Right hindlimb (tissue), 1 donor: ENCODE measurements around the gene PCNA.
A peak's percentile ranks its signal among the peaks of the same experiment; 100 is the strongest.
"Not testable (repeated sequence)": the region's sequence is repeated elsewhere in the genome, so short reads cannot be mapped to it uniquely, and the experiment has no call there.

Source experiments
- DNase-seq: peaks from one replicate; pipeline ENCODE4 v3.0.0-alpha.2; 2018

Gene PCNA

DNA sequence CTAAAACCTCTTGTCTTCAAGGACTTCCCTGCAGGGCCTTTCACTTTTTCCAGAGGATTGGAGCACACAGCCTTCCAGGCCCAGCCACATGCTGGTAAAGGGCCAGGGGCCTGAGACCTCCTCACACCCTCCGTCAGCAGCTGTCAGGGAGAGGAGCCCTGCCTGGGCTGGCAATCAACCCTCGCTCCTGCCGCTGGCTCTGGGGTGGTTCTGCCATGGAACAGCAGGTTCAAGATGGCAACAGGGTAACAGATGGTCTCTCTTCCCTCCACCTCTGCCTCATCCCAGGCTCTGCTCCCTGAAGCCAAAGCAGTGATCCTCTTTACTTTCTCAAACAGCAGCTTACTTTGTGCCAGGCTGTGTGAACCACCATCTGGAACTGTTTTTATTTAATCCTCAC lies 23.8 kb downstream of the PCNA start:
- no peak for DNase-seq

DNA sequence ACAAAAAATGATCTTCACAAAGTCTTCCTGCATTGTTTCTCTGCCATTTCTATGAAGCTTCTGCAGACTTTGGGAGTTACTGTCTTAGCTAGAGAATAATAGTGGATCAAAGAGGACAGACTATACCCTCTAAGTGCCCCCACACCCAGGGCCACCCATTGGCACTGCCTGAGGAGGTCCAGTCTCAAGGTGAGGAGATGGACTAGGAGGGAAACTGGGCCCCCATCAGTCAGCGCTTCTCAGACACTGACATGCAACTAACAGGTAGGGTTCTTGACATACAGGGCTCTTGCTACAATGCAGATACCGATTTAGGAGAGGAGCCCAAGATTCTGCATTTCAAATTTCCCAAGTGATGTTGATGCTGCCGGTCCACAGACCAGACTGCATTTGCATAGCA lies 24.3 kb downstream of the PCNA start:
- DNase-seq: no peak

DNA sequence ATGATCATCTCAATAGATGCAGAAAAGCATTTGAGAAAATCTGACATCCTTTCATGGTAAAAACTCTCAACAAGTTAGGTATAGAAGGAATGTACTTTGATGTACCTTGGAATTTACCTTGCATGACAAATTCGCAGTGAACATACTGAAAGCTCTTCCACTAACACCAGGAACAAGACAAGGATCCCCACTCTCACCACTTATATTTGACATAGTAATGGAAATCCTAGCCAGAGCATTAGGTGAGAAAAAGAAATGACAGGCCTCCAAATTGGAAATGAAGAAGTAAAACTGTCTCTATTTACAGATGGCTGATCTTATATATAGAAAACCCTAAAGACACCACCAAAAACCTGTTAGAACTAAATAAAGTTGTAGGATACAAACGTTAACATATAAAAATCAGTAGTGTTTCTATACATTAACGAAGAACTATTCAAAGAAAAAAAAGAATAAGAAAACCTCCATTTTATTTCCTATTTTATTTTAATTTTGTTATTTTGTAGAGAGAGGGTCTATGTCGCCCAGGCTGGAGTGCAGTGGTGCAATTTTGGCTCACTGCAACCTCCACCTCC lies 26.9 kb downstream of the PCNA start:
- DNase-seq: no peak

DNA sequence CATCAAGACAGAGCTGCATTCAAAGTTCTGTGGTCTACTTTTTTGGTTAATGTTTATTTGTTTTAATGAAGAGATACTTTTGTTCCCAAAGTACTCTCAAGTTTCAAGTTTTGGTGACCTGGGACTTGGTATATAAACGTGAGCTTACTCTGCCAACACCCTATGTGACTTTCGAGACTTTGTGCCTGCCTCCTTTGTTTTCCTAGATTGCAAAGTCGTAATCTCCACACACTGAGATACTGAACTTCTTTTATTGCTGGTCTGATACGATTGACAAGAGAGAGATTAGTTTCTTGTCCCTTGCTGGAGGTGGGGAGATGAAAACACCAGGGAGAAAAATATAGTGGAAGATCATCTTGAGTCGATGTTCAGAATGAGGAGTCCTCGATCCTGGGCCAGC lies 27.9 kb downstream of the PCNA start:
- DNase-seq: no peak

DNA sequence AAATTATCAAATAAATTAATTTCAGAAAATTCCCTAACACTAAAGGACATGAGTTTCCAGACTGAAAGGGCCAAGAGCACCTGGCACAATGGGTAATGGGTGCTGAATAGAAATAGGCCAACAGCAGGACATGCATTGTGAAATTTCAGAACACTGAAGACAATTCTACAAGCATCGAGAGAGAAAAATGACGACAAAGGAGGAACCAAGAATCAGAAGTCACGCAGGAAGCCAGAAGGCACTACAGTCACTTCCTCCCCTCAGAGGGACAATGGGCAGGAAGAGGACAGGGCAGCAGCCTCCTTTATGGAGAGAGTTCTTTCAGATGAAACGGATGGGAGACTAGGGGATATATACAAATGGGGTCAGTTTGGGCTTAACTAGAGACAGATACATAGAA lies 29.6 kb downstream of the PCNA start:
- no peak for DNase-seq

DNA sequence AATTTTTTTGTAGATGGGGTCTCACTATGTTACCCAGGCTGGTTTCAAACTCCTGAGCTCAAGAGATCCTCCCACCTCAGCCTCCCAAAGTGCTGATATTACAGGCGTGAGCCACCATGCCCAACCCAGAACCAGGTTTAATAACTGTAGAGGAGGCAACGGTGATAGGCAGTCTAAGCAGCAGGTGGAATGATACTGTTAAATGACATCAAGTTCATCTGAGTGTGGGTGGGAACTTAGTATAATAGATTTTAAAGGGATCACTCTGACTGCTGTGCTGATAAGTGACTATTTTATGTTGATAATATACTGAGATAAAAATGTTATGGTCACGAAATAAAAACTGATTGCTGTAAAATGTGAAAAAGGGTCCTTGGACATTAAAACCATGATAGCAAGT lies 31.1 kb downstream of the PCNA start:
- DNase-seq: no peak

DNA sequence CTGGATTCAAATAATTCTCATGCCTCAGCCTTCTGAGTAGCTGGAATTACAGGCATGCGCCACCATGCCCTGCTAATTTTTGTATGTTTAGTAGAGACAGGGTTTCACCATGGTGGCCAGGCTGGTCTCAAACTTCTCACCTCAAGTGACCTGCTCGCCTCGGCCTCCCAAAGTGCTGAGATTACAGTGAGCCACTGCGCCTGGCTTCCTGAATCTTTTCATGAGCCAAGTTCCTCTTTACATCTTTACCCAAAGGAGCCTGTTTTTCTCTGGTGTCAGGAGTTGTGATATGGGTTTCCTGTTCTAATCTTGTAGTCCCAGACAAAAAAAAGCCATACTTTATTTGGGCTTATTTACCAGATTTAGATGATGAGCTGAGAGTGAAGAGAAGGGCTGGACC lies 34.4 kb downstream of the PCNA start:
- DNase-seq: no peak

DNA sequence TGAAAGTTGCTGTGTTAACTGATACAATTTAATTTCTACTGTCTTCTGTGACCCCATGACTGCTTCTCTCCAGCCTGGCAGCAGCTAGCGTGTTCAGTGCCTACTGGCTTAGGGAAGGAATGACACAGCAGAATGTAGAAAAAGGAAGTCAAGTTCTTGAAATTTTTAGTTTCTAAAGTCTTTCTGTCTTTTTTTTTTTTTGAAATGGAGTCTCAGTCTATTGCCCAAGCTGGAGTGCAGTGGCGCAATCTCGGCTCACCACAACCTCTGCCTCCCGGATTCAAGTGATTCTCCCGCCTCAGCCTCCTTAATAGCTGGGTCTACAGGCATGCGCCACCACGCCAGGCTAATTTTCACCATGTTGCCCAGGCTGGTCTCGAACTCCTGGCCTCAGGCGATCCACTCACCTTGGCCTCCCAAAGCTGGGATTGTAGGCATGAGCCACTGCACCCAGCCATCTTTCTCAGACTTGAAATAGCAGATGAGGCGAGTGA lies 39.3 kb downstream of the PCNA start:
- DNase-seq: no peak

DNA sequence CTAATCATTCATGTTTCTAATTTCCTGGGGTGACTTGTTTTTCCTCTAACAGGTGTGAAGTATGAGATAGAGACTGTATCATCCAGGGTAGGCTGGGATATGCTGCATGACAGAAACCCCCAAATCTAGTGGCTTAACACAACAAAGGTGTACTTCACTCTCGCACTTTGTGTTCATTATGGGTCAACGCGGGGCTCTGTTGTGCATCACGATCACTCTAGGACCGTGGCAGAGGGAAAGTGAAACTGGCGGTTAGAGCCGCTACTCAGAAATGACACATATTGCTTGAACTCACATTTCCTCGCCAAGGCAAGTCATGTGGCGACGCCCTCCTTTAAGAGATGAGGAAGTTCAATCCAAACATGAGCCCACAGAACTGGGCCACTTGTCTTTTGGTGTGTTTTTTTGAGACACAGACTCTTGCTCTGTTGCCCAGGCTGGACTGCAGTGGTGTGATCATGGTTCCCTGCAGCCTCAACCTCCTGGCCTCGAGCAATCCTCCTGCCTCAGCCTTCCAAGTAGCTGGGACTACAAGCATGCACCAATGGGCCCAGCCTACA lies 41.3 kb downstream of the PCNA start:
- DNase-seq: no peak

DNA sequence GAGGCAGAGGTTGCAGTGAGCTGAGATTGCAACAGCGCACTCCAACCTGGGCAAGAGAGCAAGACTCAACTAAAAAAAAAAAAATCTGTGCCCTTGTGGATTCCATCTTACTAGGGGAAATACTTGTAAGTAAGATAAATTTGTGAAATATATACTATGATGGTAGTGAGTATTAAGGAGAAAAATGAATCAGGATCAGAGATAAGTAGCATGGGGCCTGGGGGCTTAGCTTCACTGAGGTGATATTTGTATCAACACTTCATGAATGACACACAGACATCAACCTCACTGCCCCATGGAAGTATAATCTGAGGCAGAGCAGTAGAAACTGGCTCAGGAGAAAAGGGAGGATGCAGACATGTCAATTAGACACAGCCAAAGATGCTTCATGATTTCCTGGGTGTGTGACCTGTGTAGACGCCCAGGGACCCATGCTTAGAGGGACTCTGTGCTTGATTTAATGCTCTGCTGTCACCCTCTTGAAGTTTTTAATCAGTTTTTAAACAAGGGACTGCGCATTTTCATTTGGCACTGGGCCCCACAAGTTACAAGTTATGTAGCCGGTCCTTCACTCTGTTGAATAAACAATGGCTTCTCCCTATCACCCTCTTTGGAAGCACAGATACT lies 41.9 kb downstream of the PCNA start:
- no peak for DNase-seq

DNA sequence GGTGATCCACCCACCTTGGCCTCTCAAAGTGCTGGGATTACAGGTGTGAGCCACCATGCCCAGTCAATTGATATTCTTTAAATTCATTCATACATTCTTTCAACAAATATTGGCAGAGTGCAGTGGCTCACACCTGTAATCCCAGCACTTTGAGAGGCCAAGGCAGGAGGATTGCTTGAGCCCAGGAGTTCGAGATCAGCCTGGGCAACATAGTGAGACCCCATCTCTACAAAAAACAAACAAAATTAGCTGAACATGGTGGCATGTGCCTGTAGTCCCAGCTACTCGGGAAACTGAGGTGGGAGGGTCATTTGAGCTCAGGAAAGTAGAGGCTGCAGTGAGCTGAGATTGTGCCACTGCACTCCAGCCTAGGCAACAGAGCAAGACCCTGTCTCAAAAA lies 42.8 kb downstream of the PCNA start:
- DNase-seq: not testable (repeated sequence)

DNA sequence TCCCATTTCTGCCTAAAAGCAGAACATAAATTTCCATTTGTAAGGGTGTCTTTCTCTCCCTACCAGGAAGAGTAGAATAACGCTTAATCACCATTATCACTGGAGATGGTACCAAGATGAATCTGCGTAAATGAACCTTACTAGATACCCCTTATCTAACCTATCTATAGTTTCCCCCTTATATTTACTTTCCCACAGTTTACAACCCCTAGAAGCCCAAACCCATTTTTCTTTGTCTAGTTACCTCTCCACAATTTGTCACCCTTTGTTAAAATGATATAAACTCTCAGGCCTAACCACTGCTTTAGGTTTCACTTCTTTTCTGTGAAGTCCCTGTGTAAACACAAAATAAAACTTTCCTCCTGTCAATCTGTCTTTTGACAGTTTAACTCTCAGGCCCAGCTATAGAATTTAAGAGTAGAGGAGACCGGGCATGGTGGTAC lies 45.5 kb downstream of the PCNA start:
- no peak for DNase-seq

DNA sequence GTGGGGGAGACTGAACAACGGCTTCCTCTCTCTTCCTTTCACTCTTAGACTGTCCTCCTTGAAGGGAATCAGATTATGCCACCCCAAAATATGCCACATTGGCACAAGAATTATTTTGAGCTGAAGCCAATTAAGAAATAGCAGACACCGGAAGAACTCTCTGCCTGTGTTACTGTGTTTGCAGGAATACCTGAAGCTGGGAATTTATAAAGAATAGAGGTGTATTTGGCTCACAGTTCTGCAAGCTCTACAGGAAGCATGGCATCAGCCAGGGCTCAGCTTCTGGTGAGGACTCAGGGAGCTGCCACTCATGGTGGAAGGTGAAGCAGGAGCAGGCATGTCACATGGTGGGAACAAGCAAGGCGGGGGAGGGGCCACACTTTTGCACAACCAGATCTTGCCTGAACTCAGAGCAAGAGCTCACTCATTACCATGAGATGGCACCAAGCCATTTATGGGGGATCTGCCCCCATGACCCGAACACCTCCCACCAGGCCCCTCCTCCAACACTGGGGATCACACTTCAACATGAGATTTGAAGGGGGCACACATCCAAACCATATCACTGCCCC lies 46.0 kb downstream of the PCNA start:
- no peak for DNase-seq

DNA sequence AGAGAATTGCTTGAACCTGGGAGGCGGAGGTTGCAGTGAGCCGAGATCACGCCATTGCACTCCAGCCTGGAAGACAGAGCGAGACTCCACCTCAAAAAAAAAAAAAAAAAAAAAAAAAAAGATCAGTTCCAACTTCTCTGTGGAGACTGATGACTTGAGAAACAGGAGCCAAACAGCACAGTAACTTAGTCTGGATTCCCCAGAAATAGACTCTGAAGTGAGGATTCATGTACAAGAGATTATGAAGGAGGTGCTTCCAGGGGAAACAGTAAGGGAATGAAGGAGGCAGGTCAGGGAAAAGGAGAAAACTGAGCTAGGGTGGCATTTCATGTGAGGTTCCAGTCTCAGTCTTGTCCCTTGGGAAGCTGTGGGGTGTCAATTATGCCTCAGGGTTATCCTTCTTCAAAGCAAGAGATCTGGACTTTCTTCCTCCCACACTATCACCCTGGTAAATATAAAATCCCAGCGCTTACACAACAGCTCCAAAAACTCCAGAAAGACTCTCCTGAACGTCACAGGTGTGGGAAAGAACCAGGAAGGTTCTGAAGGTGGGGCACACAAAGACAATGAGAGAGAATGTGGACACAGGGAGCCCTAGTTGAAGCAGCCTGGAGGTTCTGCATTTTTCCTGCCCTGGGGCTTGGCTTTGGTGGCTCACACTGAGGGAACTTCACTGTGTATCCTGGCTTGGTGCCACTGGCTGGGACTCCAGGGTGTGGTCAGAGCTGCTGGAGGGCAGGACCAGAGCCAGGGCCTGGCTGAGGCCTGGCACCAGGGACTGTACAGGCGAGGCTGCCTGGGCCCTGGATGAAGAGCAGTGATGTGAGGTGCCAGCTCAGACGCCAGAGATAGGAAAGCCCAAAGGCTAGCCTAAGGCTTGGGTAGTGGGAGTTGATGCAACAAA lies 46.8 kb downstream of the PCNA start:
- peak; percentile 74 for DNase-seq

DNA sequence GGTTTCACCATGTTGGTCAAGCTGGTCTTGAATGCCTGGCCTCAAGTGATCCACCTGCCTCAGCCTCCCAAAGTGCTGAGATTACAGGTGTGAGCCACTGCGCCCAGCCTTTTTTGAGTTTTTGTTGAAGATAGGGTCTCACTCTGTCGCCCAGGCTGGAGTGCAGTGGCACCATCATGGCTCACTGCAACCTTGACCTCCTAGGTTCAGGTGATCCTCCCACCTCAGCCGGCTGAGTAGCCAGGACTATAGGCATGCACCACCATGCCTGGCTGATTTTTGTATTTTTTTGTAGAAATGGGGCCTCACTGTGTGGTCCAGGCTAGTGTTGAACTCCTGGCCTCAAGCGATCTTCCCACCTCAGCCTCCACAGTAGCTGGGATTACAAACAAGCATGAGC lies 47.8 kb downstream of the PCNA start:
- not testable (repeated sequence) for DNase-seq

DNA sequence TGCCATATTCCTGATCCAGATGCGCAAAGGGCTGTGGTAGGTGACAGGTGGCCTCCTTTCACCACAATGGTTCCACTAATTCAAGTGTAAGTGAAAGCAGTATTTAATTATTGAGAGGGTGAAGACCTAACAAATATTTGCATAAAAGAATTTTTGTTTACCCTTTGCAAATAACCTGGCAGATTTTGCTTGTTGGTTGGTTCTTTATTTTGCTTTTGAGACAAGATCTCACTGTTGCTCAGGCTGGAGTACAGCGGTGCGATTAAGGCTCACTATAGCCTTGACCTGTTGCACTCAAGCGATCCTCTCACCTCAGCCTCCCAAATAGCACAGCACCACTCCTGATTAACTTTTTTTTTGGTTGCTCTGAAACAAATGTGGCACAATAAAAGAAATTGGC lies 49.2 kb downstream of the PCNA start:
- no peak for DNase-seq

DNA sequence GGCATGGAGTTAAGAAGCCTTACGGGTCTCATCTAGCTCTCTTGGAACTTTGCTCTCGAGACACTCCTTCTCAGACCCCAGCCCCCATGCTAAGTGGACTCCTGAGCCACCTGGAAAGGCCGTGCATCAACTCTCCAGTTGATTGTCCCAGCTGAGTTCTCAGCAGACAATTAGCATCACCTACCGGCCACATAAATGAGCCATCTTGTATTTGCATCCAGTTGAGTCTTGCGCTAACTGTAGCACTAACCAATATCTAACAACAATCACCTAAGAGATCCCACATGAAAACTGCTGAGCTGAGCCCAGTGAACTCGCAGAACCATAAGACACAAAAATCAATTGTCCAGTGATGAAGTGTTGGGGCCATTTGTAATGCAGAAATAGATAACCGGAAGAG lies 49.7 kb downstream of the PCNA start:
- no peak for DNase-seq

DNA sequence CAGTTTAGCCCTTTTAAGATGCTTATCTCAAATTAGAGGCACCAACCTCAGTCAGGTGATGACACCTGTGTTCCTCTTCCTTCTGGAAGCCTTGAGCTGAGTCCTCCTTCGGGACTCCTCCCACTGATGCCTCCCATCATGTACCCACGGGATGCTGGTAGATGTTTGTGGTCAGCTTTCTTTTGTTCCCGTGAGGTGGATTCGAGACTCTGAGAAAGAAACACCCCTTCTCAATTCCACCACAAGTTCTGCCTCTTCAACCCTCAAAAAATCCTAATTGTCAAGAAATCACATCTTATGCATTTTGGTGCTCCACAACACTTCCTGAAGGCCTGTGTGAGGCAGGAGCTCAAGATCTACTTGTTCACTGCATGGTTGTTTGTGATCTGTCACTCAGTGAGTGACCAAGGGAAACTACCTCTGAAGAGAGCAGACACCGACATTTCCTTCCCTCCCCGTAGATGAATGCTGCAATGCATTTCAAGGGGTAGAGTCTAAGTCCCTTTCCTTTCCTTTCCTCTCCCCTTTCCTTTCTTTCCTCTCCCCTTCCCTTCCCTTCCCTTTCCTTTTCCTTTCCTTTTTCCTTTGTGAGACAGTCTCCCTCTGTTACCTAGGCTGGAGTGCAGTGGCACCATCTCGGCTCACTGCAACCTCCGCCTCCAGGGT lies 50.5 kb downstream of the PCNA start:
- DNase-seq: no peak

DNA sequence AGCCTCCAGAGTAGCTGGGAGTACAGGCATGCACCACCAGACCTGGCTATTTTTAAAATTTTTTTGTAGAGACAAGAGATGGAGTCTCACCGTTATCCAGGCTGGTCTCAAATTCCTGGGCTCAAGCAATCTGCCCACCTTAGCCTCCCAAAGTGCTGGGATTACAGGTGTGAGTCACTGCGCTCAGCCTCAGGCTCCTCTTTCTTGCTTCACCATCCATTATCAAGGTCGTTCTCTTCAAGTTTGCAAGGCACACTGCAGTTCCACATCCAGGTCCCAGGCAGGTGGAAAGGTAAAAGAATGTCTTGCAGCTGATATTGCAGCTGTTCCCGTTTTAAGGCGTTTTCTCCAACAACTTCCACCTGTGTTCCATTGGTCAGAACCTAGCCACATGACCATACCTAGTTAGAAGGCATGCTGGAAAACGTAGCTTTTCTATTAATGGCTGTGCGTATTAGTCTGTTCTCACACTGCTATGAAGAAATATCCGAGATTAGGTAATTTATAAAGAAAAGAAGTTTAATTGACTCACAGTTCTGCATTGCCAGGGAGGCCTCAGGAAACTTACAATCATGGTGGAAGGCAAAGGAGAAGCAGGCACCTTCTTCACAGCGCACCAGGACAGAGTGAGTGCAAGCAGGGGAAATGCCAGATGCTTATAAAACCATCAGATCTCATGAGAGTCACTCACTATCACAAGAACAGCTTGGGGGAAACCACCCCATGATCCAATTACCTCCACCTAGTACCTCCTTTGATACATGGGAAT lies 51.7 kb downstream of the PCNA start:
- DNase-seq: no peak

DNA sequence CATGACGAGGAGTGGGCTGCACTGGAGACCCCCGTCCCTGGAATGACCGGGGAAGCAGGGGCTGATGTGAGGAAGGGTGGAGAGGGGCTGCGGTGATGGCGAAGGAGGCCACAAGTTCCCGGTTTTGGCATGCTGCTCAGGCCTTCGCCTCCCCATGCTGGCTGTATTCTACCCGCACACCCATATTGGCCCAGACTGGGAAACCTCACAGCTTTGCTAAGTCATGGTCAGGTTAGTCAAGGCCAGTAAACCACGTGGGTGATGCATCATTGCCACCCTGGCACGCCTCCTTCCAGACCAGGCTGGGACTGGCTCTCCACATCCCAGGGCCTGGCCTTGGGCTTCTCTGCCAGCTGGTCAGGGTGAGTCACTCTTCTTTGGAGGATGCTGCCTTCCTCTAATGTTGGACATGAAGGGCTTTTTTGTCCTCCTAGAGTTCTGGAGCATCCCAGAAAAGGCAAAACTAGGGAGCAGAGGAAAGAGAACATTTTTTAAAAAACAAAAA lies 53.8 kb downstream of the PCNA start:
- DNase-seq: no peak

DNA sequence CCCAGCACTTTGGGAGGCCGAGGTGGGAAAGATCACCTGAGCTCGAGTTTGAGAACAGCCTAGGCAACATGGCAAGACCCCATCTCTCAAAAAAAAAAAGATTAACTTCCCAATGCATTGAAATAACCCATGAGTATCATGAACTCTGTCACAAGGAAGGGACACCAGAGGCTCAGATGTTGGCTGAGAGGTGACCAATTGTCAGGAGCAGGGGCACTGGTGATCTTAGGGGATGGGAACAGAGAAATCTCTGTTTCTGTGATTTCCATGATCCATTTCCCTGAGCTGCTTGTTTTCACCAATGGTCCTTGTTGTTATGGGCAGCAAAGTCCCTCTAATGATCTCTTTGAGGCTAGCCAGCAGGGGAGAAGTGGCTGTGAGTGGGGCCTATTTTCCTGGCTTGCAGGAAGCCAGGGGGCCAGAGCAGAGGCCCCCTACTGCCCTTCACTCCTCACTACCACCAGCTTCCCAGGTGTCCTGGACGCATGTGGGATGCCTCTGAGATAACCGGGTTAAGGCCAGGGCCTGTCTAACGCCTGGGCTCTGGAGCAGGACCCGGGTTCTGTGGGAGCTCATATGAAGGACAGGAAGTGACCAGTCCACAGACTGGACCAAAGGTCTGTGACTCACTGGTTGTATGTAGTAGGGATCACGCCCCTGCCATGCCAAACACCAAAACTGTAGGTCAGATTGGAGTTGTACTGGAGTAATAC lies 54.4 kb downstream of the PCNA start:
- no peak for DNase-seq
